Measurements from ENCODE around the gene EMC10.

EMC10 gene

GRCh38 chr19:50512112-50512998 lies 36.0 kb downstream of the EMC10 start:
- Histone ChIP-seq H3K4me3 (no peak overlapping the region), H3K27ac (no peak overlapping the region)
- no peak for TF ChIP-seq CTCF (IDR thresholded peaks at IDR 0.05)
- DNase-seq (ENCODE audit: low spot score), result no peak

GRCh38 chr19:50512999-50513745 lies 36.9 kb downstream of the EMC10 start:
- TF ChIP-seq CTCF (IDR thresholded peaks at IDR 0.05), result no peak
- H3K4me3 ChIP-seq, result no peak overlapping the region
- H3K27ac ChIP-seq, result no peak overlapping the region
- DNase-seq (ENCODE audit: low spot score), result no peak

DNA sequence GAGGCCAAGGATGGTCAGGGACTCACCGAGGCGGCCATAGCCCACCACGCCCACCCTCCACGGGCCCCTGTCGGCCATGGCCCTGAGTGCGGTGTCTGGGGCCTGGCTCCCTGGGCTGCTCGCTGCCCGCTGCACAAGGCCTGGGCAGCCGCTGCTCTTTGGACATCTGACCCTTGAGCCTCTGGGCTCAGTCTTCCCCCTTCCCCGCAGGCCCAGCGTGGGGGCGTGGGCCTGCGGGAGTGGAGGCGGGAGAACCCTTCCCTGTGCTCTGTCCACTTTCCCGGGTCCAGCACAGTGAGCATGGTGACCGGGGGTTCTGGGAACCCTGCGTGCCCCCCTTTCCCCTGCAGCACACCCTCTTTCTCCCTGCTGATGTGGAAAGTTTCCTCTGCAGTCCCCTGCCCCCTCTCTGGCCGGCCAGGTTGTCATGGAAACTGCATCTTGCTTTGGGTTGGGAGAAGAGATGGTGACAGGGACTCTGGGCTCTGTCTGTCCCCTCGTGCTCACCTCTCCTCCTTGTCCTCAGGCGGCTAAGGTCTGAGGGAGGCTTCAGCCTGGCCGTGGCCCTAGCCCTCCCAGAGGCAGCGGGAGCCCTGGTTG lies 37.5 kb downstream of the EMC10 start, which contains the start of gene ASPDH:
Gene ASPDH (minus strand): TSS at position 168 of the 600 bp plus-strand sequence. CDS start 90 bp downstream, at position 78.
- no peak for DNase-seq (ENCODE audit: low spot score)
- no peak within 1 kb of the TSS for H3K4me3 ChIP-seq
- TF ChIP-seq CTCF (IDR thresholded peaks at IDR 0.05), result no peak
- no peak within 1 kb of the TSS for H3K27ac ChIP-seq

DNA sequence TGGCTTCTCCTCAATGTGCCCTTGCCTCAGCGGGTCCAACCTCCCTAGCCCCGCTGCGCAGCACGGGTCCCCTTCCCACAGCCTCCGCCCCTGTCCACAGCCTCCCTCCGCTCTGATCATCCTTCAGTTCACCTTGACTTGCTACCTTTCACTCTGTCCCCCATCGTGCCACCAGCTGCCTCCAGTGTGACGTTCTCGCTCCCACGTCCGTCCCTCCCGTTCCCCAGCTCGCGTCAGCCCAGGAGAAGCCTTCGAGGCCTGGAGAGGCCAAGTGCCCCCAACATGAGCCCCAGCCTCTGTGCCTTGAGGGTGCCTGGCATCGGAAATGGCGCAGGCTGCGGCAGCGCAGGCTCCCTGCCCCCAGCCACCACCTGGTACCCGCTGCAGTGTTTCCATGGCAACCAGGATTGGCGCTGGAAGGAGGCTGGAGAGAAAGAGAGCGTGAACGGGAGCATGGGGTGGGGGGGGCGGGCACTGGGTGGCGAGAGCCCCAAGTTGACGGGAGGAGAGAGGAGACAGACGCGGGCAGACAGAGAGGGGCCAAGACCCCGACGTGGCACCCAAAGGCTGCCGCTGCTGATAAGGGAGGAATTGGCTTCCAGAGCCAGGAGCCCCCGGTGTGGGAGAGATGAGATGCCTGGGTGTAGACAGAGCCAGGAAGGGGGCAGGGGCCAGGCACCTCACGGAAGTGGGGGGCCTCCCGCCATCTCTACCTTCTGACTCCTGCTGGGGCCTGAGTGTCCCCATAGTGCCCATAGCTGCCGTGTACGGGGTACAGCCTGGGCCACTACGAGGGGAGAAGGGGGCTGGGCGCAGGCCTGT lies 38.2 kb downstream of the EMC10 start:
- TF ChIP-seq CTCF (IDR thresholded peaks at IDR 0.05), result no peak
- Histone ChIP-seq H3K27ac (no peak overlapping the region), H3K4me3 (no peak overlapping the region)
- DNase-seq (ENCODE audit: low spot score), result no peak

- DNase-seq (ENCODE audit: low spot score), result no peak
- no peak overlapping the region for H3K4me3 ChIP-seq
- TF ChIP-seq CTCF (IDR thresholded peaks at IDR 0.05), result no peak
- H3K27ac ChIP-seq, result no peak overlapping the region
Observed at GRCh38 chr19:50515168-50515561, 38.9 kb downstream of the EMC10 start.

DNA sequence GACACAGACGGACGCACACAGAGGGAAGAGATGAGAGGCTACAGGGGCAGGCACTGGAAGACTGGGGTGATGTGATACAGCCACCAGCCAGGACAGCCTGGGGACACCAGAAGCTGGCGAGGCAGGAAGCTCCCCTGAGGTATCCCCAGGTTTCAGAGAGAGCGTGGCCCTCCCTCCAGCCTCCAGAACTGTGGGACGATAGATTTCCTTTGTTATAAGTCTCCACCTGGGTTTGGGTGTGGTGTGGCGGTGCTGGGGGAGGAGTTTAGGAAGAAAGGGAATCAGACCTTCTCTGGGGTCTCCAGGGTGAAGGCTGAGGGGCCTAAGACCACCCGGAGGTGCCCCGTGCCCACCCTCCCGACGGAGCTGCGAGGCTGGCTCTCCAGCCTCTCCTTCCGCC lies 40.1 kb downstream of the EMC10 start:
- TF ChIP-seq CTCF (IDR thresholded peaks at IDR 0.05), result no peak
- no peak for DNase-seq (ENCODE audit: low spot score)
- H3K4me3 ChIP-seq, result no peak overlapping the region
- H3K27ac ChIP-seq, result no peak overlapping the region

All from coronary artery (tissue), 2 donors.